ENCODE measurements around the gene DLK2.

The DLK2 gene

DNA sequence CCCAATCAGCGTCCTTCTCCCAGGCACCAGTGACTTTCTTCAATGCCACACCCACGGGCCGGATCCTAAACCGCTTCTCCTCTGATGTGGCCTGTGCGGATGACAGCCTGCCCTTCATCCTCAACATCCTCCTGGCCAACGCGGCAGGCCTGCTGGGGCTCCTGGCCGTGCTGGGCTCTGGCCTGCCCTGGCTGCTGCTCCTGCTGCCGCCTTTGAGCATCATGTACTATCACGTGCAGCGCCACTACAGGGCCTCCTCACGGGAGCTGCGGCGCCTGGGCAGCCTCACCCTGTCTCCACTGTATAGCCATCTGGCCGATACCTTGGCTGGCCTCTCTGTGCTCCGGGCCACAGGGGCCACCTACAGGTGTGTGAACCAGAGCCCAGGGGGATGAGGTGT is 9.8 kb downstream of the DLK2 start:
- no peak for DNase-seq (ENCODE audit: low read depth)
- TF ChIP-seq, protein P1, sequence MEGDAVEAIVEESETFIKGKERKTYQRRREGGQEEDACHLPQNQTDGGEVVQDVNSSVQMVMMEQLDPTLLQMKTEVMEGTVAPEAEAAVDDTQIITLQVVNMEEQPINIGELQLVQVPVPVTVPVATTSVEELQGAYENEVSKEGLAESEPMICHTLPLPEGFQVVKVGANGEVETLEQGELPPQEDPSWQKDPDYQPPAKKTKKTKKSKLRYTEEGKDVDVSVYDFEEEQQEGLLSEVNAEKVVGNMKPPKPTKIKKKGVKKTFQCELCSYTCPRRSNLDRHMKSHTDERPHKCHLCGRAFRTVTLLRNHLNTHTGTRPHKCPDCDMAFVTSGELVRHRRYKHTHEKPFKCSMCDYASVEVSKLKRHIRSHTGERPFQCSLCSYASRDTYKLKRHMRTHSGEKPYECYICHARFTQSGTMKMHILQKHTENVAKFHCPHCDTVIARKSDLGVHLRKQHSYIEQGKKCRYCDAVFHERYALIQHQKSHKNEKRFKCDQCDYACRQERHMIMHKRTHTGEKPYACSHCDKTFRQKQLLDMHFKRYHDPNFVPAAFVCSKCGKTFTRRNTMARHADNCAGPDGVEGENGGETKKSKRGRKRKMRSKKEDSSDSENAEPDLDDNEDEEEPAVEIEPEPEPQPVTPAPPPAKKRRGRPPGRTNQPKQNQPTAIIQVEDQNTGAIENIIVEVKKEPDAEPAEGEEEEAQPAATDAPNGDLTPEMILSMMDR (IDR thresholded peaks at IDR 0.05; ENCODE audit: insufficient read depth, low read depth, low read length, missing control alignments) = no peak
- no peak overlapping the region for H3K4me3 ChIP-seq (ENCODE audit: low read length)

DNA sequence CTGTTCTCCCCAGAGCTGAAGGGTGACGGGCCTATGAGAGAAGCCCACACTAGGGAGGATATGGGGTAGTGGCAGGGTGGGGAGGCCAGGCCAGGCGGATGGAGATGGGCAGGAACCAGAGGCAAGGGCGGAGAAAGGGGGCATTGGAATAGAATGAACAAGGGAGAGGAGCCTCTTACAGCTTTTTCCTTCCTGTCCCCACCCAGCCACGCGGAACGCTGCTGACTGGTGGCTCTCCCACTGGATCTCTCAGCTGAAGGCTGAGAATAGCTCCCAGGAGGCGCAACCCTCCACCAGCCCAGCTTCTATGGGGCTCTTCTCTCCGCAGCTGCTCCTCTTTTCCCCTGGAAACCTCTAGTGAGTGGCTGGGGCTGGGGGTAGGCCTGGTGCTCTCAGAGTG is 10.8 kb downstream of the DLK2 start:
- no peak for DNase-seq (ENCODE audit: low read depth)
- TF ChIP-seq, protein P1 (IDR thresholded peaks at IDR 0.05; ENCODE audit: insufficient read depth, low read depth, low read length, missing control alignments) = no peak
- H3K4me3 ChIP-seq (ENCODE audit: low read length) = no peak overlapping the region

DNA sequence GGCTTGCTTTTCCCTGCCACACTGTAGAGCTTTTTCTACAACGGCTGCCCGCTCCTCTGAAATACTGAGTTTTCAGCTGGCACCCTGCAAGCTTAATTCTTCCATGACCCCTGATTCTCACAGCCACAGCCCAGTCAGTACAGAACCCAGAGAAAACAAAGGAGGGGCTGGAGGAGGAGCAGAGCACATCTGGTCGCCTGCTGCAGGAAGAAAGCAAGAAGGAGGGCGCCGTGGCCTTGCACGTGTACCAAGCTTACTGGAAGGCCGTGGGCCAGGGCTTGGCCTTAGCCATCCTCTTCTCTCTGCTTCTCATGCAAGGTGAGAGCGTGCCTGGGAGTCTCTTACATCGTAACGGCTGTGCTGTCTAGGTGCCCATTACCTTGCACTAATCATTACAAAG is 11.3 kb downstream of the DLK2 start:
- TF ChIP-seq, protein P1 (IDR thresholded peaks at IDR 0.05; ENCODE audit: insufficient read depth, low read depth, low read length, missing control alignments) = no peak
- H3K4me3 ChIP-seq (ENCODE audit: low read length) = no peak overlapping the region
- no peak for DNase-seq (ENCODE audit: low read depth)

DNA sequence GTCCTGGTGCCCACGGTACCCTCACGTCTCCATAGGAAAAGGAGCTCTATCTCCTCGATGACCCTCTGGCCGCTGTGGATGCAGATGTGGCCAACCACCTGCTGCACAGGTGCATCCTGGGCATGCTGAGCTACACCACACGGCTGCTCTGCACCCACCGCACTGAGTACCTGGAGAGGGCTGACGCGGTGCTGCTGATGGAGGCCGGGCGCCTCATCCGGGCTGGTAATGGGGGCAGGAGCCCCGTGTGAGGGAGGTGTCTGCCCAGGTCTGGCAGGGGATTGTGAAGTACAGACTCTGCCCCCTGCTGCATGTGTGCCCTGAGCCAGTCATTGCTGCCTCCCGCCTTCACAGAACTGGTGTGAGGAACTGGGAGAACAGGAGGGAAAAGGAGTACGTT is 12.4 kb downstream of the DLK2 start:
- no peak for DNase-seq (ENCODE audit: low read depth)
- TF ChIP-seq, protein P1 (IDR thresholded peaks at IDR 0.05; ENCODE audit: insufficient read depth, low read depth, low read length, missing control alignments) = no peak

DNA sequence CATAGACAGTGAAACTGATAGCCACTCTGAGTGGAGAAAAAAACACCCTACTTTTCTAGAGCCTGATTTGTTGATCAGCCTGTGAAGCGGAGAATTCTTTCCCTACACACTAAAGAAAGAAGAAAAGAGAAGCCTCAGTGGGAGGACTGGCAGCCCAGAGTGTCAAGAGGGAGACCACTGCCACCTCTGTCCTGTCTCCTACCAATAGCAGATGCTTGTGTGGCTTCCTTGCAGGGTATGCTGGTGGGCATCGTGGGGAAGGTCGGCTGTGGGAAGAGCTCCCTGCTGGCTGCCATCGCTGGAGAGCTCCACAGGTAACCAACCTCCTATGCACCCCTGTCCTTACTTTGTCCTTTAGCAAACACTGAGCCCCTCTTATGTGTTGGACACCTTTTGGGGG is 17.6 kb downstream of the DLK2 start:
- TF ChIP-seq, protein P1 (IDR thresholded peaks at IDR 0.05; ENCODE audit: insufficient read depth, low read depth, low read length, missing control alignments) = no peak
- no peak overlapping the region for H3K4me3 ChIP-seq (ENCODE audit: low read length)
- DNase-seq (ENCODE audit: low read depth) = no peak

More for the DNA sequence above, 12.4 kb downstream of the DLK2 start:
- H3K4me3 ChIP-seq (ENCODE audit: low read length) = no peak overlapping the region

DNA sequence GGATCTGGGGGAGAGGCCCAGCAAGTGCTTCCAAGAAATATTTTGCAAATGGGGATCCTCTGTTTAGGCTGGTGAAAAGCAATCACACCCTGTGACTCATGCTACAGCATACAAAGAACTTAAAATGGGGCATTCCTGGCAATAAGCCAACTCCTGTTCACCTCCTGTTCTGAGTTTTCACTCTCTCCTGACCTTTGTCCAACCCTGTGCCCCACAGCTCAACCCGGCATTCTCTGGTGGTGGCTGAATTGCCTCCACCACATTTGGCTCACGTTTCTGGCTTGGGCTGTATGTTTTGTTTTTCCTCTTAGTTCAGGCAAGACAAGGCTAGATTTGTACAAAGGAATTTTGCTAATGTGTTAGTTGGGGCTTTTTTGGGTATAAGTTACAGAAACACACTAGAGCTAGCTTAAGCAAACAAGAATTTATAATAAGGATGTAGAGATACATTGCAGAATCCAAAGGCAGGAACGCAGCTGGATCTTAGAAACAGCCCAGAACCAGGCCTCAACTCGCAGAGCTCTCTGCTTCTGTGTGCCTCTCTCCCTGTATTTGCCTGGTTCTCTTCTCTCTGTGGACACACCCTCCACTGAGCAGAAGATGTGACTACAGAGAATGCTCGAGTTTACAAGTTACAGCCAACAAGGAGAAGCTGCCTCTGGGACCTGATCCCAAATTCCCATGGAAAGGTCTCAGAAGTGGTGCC is 18.6 kb downstream of the DLK2 start:
- TF ChIP-seq, protein P1 (IDR thresholded peaks at IDR 0.05; ENCODE audit: insufficient read depth, low read depth, low read length, missing control alignments) = no peak
- no peak overlapping the region for H3K4me3 ChIP-seq (ENCODE audit: low read length)
- peak; percentile 83 for DNase-seq (ENCODE audit: low read depth)

Data from epithelial cell of esophagus (primary cell).